Progenitor cell of endocrine pancreas (in vitro differentiated cells): ENCODE data around the gene SDSL. TPM values are rescaled to one million over a fixed set of nuclear protein-coding genes. Genes with fewer than 3 reads are reported as not detected.

Source experiments
- DNase-seq: peaks from one replicate; pipeline ENCODE4 v3.0.0; 2021; ENCODE audit warnings: low spot score; ENCODE audit not compliant: unreplicated experiment
- H3K27ac Mint-ChIP-seq: 2 replicates; pipeline ENCODE4 v1.8.0; 2021; ENCODE audit warnings: mild to moderate bottlenecking, moderate library complexity, mixed read lengths
- H3K27me3 Mint-ChIP-seq: 2 replicates; pipeline ENCODE4 v1.8.0; 2021; ENCODE audit warnings: mixed read lengths
- H3K36me3 Mint-ChIP-seq: 2 replicates; pipeline ENCODE4 v1.8.0; 2022; ENCODE audit warnings: mixed read lengths; ENCODE audit not compliant: insufficient read depth
- H3K4me1 Mint-ChIP-seq: 2 replicates; pipeline ENCODE4 v1.8.0; 2021; ENCODE audit warnings: low read depth, mixed read lengths
- H3K4me3 Mint-ChIP-seq: 2 replicates; pipeline ENCODE4 v1.8.0; 2021; ENCODE audit warnings: low read depth, mild to moderate bottlenecking, moderate library complexity, mixed read lengths
- H3K9me3 Mint-ChIP-seq: 2 replicates; pipeline ENCODE4 v1.8.0; 2021; ENCODE audit warnings: low read depth, mixed read lengths
- total RNA-seq: library from RNA; stranded (reverse); gene quantifications from 2 replicates; pipeline ENCODE4 v1.2.1, GENCODE V29; 2021
- TF ChIP-seq, protein P1 (sequence below): fragments of 200-600 bp; sonication (generic); IDR thresholded peaks from one replicate; pipeline ENCODE4 v1.5.0; 2021; ENCODE audit warnings: antibody characterized with exemption, mild to moderate bottlenecking; ENCODE audit not compliant: unreplicated experiment

The SDSL gene
- total RNA-seq, 1 donor from 2014 or later, result 17.2 TPM

DNA sequence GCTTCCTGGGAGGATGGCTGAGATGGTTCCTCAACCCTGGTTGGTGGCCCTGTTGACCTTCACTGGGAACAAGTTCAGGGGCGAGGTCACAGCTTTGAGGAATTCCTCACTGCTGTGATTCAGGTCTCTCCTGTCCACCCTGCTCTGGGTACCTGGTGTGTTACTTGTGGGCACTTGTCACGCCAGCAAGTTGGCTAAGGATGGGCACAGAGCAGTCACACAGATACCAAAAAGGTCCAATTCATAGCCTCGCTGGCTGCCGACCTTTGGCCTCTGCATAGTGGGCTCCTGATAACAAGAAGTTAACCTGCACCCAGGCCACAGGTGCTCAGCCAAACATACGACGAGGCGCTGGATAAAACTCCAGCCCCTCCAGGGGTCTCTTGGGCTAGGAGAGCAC, 29.7 kb upstream of the SDSL start:
- Mint-ChIP-seq H3K4me1 (no peaks in the 10 kb centered on the region), H3K27ac (no peak overlapping the region), H3K36me3 (peaks cover 4% of the 10 kb centered on the region), H3K9me3 (no peaks in the 10 kb centered on the region), H3K4me3 (no peak overlapping the region), H3K27me3 (peaks cover under 1% of the 10 kb centered on the region)
- no peak for DNase-seq
- TF ChIP-seq, protein P1, sequence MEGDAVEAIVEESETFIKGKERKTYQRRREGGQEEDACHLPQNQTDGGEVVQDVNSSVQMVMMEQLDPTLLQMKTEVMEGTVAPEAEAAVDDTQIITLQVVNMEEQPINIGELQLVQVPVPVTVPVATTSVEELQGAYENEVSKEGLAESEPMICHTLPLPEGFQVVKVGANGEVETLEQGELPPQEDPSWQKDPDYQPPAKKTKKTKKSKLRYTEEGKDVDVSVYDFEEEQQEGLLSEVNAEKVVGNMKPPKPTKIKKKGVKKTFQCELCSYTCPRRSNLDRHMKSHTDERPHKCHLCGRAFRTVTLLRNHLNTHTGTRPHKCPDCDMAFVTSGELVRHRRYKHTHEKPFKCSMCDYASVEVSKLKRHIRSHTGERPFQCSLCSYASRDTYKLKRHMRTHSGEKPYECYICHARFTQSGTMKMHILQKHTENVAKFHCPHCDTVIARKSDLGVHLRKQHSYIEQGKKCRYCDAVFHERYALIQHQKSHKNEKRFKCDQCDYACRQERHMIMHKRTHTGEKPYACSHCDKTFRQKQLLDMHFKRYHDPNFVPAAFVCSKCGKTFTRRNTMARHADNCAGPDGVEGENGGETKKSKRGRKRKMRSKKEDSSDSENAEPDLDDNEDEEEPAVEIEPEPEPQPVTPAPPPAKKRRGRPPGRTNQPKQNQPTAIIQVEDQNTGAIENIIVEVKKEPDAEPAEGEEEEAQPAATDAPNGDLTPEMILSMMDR, result no peak

DNA sequence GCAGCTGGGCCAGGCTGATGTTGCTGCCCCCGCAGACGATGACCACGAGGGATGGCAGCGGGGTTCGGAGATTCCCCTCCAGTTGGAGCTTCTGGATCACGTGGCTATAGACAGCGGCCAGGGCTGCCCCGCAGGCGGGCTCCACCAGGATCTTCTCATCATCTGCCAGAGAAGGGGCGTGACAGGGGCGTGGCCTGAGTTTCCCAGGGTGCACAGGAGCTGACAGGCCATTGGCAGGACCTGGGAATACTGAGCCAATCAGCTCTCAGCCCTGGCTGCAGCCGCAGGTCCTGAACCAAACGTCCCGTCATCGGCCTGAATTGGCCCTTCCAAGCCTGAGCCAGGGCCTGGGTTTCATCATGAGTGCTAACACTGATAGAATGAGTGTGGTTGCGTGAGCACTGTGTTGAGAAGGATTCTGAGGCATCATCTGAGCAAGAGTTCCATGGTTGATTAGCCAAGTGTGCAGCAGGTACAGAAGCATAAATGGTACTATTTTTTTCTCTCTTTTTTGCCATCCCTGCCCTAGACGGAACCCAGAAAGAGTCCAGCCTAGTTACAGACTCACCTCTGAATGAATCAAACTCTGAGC, 29.1 kb upstream of the SDSL start:
- Mint-ChIP-seq H3K36me3 (peaks cover 2% of the 10 kb centered on the region), H3K4me3 (no peak overlapping the region), H3K27ac (no peak overlapping the region), H3K27me3 (peaks cover 4% of the 10 kb centered on the region), H3K4me1 (no peaks in the 10 kb centered on the region), H3K9me3 (no peaks in the 10 kb centered on the region)
- DNase-seq, result no peak
- TF ChIP-seq, protein P1, result no peak

DNA sequence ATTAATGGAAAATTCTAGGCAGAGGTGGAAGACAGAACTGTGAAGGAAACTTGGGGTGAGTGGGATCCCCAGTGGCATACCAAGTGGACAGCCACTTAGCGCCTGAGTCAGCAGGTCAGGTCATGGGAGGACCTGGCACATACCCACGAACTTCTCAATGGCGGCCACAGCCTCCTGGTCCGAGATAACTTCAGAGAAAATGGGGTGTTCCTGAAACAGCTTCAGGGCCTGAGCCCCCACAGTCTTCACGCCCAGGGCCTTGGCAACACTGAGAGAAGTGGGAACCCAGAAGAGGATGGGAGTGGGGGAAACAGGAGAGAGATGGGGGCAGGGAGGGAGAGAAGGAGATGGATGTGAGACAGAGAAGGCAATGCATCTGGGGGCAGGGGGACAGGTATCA, 28.4 kb upstream of the SDSL start:
- Mint-ChIP-seq H3K4me1 (no peaks in the 10 kb centered on the region), H3K27ac (peak overlapping the region; percentile 21), H3K27me3 (peaks cover 4% of the 10 kb centered on the region), H3K4me3 (no peak overlapping the region), H3K9me3 (no peaks in the 10 kb centered on the region), H3K36me3 (peaks cover 2% of the 10 kb centered on the region)
- TF ChIP-seq, protein P1, result no peak
- DNase-seq, result no peak

DNA sequence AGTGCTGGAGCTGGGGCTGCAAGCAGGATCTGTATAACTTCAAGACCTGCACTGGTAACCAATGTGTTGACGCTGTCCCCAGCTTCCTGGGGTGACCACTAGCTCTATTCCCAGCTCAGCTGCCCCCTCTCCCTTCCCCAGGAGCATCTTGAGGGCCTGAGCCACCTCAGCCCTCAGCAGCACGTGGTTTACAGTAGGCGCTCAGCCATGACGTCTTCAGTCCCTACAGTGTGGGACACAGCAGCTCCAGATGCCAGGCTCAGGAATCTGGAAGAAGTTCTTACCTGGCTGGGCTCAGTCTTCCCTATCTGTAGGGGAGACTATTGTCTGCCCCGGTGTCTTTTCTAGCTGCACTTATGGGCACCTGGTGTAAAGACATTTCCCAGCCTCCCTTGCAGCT, 27.1 kb upstream of the SDSL start:
- peaks cover 4% of the 10 kb centered on the region for H3K27me3 Mint-ChIP-seq
- H3K4me3 Mint-ChIP-seq, result no peak overlapping the region
- TF ChIP-seq, protein P1, result no peak
- DNase-seq, result no peak
- H3K4me1 Mint-ChIP-seq, result no peaks in the 10 kb centered on the region
- H3K9me3 Mint-ChIP-seq, result no peaks in the 10 kb centered on the region
- H3K27ac Mint-ChIP-seq, result no peak overlapping the region
- peaks cover 2% of the 10 kb centered on the region for H3K36me3 Mint-ChIP-seq

GRCh38 chr12:113396200-113396599, 26.0 kb upstream of the SDSL start:
- TF ChIP-seq, protein P1, result no peak
- Mint-ChIP-seq H3K36me3 (peaks cover 2% of the 10 kb centered on the region), H3K4me1 (no peaks in the 10 kb centered on the region), H3K27me3 (peaks cover 4% of the 10 kb centered on the region), H3K4me3 (no peak overlapping the region), H3K9me3 (no peaks in the 10 kb centered on the region), H3K27ac (no peak overlapping the region)
- no peak for DNase-seq
